Upper lobe of left lung (tissue), 6 donors: Measurements from ENCODE around the gene STIP1. TPM values are rescaled to one million over a fixed set of nuclear protein-coding genes. Genes with fewer than 3 reads are reported as not detected.

Experiments used
- ATAC-seq, 2 donors: fragments of 200-7000 bp; cut with Tn5 transposase; one replicate each; pipeline ENCODE4 v1.9.1; 2022; ENCODE audit warnings: mild to moderate bottlenecking in 2 of 2, moderate library complexity in 2 of 2; ENCODE audit not compliant: low FRiP score in 2 of 2
- DNase-seq, 2 donors: peaks; one replicate each; pipeline ENCODE4 v3.0.0-alpha.2; 2019 to 2020
- H3K27ac ChIP-seq, 4 donors: fragments of 200-600 bp; sonication (generic); one replicate each; pipeline ENCODE4 v1.5.1; 2016 to 2019
- H3K27me3 ChIP-seq, 4 donors: fragments of 200-600 bp; sonication (generic); one replicate each; pipeline ENCODE4 v1.5.1; 2017 to 2019
- H3K36me3 ChIP-seq, 4 donors: fragments of 200-600 bp; sonication (generic); one replicate each; pipeline ENCODE4 v1.5.1; 2016 to 2019
- H3K4me1 ChIP-seq, 4 donors: fragments of 200-600 bp; sonication (generic); one replicate each; pipeline ENCODE4 v1.5.1; 2018 to 2019
- H3K4me3 ChIP-seq, 4 donors: fragments of 200-600 bp; sonication (generic); one replicate each; pipeline ENCODE4 v1.5.1; 2017 to 2019; ENCODE audit warnings: mild to moderate bottlenecking in 2 of 4, moderate library complexity in 1 of 4
- H3K9me3 ChIP-seq, 4 donors: fragments of 200-600 bp; sonication (generic); one replicate each; pipeline ENCODE4 v1.5.1; 2018 to 2019
- EP300 ChIP-seq, 4 donors: sonication (generic); formaldehyde crosslinking; IDR thresholded peaks; one replicate each; pipeline ENCODE4 v1.5.1; 2017; ENCODE audit warnings: antibody characterized with exemption in 4 of 4, control low read depth in 2 of 4
- POLR2A ChIP-seq, 4 donors: fragments of 450-650 bp; IDR thresholded peaks; one replicate each; pipeline ENCODE4 v1.5.1; 2016 to 2017; ENCODE audit warnings: antibody characterized with exemption in 4 of 4, mild to moderate bottlenecking in 2 of 4
- POLR2AphosphoS5 ChIP-seq, 2 donors: sonication (generic); formaldehyde crosslinking; IDR thresholded peaks; one replicate each; pipeline ENCODE4 v1.5.1; 2017; ENCODE audit warnings: antibody characterized with exemption in 2 of 2
- WGBS, 2 donors: methylation state at CpG; one replicate each; pipeline ENCODE4 v1.1.5; 2017 to 2018; 5-methylcytosine and 5-hydroxymethylcytosine counted together
- total RNA-seq, 6 donors: library from RNA; depleted of rRNA in 4 of 6; stranded (reverse); fragments of >200 nt in 4 of 6; gene quantifications; one replicate each; pipeline versions ENCODE4 v1.1.0 to v1.2.1, GENCODE V29; 2016 to 2021
- TF ChIP-seq, protein P1 (sequence below), 6 experiments: fragments of 450-650 bp in 4 of 6; fragments of 200-600 bp in 2 of 6; sonication (generic) in 2 of 6; IDR thresholded peaks; one replicate each; pipeline ENCODE4 v1.5.1; 2016 to 2019; ENCODE audit warnings: antibody characterized with exemption in 6 of 6
- donor health status: DM: no; HTN: no; CAD: no; lungs with moderate emphysema.
- donor health status: DM: no; HTN: yes; CAD: no; lungs with severe emphysema.

STIP1 gene
- total RNA-seq, 6 donors from 2014 or later = 37.8 to 132 (median 82.6) TPM

DNA sequence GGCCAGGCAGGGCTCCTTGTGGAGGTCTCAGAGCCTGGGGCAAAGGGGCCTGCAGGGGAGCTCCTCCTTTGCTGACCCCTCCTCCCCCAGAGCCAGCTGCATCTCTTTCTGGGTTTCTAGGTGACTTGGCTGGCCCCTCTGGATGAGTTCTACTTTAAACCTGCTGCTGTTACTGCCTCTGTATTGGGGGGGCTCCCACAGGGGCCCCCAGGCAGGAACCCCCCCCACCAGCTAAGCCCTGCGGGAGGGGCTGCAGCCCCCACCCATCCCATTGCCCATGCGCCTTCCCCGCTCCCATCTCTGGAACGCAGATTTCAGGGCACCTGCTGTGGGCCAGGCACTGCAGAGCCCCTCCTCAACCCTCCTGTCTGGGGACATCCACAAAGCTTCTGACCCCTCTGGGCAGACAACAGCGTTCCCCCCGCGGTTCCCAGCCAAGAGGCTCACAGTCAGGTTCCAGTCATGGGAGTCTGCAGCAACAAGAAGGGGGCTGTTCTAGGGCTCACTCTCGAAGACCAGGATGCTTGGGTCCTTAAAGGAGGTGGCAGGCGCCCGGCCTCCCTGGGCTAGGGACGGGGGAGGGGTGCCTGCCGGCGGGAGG lies 64.5 kb downstream of the STIP1 start:
- Histone ChIP-seq H3K36me3 (peaks cover 0 to 15% (median 14%) of the 10 kb centered on the region in 4 donors), H3K4me1 (peaks cover 32 to 55% (median 42%) of the 10 kb centered on the region in 4 donors), H3K9me3 (no peaks in the 10 kb centered on the region), H3K27me3 (no peaks in the 10 kb centered on the region), H3K27ac (peak overlapping the region in 1 of 4 donors; percentile 81), H3K4me3 (peak overlapping the region in 3 of 4 donors; percentile 56 to 96 (median 90))
- ATAC-seq (no peak), DNase-seq (peak in 1 of 2 donors; percentile 46)
- TF ChIP-seq POLR2AphosphoS5 (IDR thresholded peaks at IDR 0.05) (no peak), POLR2A (IDR thresholded peaks at IDR 0.05) (no peak), EP300 (IDR thresholded peaks at IDR 0.05) (no peak)
- TF ChIP-seq, protein P1, sequence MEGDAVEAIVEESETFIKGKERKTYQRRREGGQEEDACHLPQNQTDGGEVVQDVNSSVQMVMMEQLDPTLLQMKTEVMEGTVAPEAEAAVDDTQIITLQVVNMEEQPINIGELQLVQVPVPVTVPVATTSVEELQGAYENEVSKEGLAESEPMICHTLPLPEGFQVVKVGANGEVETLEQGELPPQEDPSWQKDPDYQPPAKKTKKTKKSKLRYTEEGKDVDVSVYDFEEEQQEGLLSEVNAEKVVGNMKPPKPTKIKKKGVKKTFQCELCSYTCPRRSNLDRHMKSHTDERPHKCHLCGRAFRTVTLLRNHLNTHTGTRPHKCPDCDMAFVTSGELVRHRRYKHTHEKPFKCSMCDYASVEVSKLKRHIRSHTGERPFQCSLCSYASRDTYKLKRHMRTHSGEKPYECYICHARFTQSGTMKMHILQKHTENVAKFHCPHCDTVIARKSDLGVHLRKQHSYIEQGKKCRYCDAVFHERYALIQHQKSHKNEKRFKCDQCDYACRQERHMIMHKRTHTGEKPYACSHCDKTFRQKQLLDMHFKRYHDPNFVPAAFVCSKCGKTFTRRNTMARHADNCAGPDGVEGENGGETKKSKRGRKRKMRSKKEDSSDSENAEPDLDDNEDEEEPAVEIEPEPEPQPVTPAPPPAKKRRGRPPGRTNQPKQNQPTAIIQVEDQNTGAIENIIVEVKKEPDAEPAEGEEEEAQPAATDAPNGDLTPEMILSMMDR (IDR thresholded peaks at IDR 0.05) = no peak
- 0 to 26% methylated on average over 1 to 13 of the region's 13 CpGs for WGBS, 2 donors

DNA sequence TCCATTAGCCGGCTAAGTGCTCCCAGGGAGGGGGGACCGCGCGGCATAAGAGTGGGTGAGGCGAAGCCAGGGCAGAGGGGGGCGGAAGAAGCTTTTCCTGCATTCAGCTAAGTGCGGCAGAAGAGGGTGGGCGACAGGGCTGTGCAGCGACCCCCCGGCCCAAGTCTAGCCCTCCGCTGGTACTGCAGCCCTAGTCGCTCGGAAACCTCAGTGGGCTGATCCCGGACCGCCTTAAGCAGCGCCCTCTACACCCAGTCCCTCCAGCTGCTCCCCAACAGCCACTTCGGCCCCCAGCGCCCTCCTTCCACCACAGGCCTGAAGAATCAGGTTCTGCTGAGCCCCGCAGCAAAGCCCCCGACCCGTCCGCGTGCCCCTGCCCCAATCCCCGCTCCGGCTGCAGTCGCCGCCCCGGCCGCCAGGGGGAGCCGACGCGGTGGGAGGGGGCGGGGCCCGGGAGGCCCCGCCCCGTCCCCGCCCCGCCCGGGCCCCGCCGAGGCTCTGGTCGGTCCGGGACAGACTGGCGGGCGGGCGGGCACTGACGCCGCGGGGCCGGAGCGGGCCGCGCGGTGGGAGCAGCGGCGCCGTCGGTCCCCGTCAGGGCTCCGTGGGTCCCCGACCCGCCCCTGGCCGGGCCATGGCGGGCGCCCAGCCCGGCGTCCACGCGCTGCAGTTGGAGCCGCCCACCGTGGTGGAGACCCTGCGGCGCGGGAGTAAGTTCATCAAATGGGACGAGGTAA lies 65.2 kb downstream of the STIP1 start, which contains the start of gene PLCB3:
PLCB3 (plus strand) TSS at position 515 of the 737 bp plus-strand sequence; CDS start at position 635, 120 bp downstream.
- no peaks in the 10 kb centered on the region for H3K27me3 ChIP-seq
- peak within 1 kb of the TSS; percentile 59 to 82 (median 80) for H3K27ac ChIP-seq
- H3K9me3 ChIP-seq = no peaks in the 10 kb centered on the region
- TF ChIP-seq POLR2A (IDR thresholded peaks at IDR 0.05) (peak in 2 of 4 donors; percentile 76 to 77), EP300 (IDR thresholded peaks at IDR 0.05) (no peak), POLR2AphosphoS5 (IDR thresholded peaks at IDR 0.05) (peak in 1 of 2 donors; percentile 53)
- TF ChIP-seq, protein P1 (IDR thresholded peaks at IDR 0.05) = peak; percentile 93 to 99 (median 94)
- ATAC-seq (peak; percentile 71 to 82), DNase-seq (peak; percentile 67 to 95)
- peak within 1 kb of the TSS; percentile 56 to 96 (median 87) for H3K4me3 ChIP-seq
- peaks cover under 1 to 21% (median 20%) of the 10 kb centered on the region in 4 donors for H3K36me3 ChIP-seq
- 1% methylated on average over 47 of the region's 75 CpGs; no CpG with 5 or more reads in 1 of the 2 donors for WGBS, 2 donors
- H3K4me1 ChIP-seq = peaks cover 26 to 49% (median 35%) of the 10 kb centered on the region in 4 donors

DNA sequence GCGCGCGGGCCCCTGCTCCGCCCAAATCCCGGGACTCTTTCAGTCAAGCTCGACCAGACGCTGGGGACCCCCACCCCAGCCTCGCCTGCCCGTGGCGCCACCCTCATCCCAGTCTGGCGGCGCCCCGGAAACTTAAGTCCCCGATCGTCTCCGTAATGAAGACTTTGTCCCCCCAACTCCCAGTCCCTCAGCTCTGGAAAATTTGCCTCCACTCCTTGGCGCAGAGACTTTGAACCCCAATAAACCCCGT lies 65.7 kb downstream of the STIP1 start:
- no peak for ATAC-seq

DNA sequence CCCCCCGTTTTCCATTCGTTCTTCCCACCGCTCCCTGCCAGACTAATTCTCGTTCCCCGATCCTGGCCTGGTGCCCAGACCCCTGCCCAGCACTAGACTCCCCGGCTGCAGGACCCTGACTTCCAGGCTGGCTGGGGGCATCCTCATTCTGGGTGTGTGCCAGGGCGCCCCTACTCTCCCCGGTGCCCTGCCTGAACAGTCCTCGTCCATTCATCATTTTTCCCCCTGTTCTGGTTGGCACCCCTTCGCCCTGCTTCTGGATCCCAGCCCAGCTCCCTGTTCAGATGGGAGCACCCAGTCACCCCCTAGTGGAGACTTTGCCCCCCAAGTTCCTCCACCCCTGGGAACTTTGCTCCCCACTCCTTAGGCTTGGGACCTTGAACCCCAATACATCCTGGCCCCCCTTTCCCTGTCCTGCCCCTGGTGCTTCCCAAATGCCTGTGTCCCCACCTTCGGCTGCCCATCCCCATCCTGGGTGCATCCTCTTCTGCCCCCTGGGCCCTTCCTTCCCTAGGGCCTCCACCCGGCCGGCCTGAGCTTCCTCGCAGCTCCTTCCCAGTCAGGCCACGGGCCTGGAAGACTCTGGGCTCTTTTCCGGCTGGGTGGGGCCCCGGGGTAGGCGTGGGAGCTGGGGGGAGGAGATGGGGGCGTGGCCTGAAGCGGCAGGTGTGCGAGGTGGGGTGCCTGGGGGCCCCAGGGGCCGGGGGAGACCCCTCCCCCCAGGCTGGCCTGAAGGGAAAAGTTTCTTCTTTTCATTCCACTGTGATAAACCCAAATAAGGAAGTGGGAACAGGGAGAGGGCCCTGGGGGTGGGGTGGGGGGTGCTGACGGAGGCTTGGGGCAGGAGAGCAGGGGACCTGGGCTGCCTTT lies 66.3 kb downstream of the STIP1 start:
- DNase-seq (peak; percentile 70 to 87), ATAC-seq (peak; percentile 9 to 49)
- Histone ChIP-seq H3K4me3 (peak overlapping the region; percentile 56 to 96 (median 87)), H3K9me3 (no peaks in the 10 kb centered on the region), H3K36me3 (peaks cover 5 to 30% (median 29%) of the 10 kb centered on the region in 4 donors), H3K27me3 (no peaks in the 10 kb centered on the region), H3K4me1 (peaks cover 26 to 44% (median 35%) of the 10 kb centered on the region in 4 donors), H3K27ac (peak overlapping the region; percentile 59 to 82 (median 80))
- 2 to 4% methylated on average over 21 to 23 of the region's 23 CpGs for WGBS, 2 donors
- peak in 1 of 4 donors; percentile 28 for TF ChIP-seq POLR2A (IDR thresholded peaks at IDR 0.05)
- TF ChIP-seq POLR2AphosphoS5 (IDR thresholded peaks at IDR 0.05) = peak in 1 of 2 donors; percentile 23
- no peak for TF ChIP-seq EP300 (IDR thresholded peaks at IDR 0.05)
- TF ChIP-seq, protein P1 (IDR thresholded peaks at IDR 0.05) = peak in 5 of 6 experiments; percentile 23 to 47 (median 34)

More for the DNA sequence above, 65.7 kb downstream of the STIP1 start:
- H3K27me3 ChIP-seq = no peaks in the 10 kb centered on the region
- 1 to 3% methylated on average over 13 to 15 of the region's 18 CpGs for WGBS, 2 donors
- peak overlapping the region; percentile 56 to 96 (median 87) for H3K4me3 ChIP-seq
- peaks cover 26 to 48% (median 35%) of the 10 kb centered on the region in 4 donors for H3K4me1 ChIP-seq
- H3K9me3 ChIP-seq = no peaks in the 10 kb centered on the region
- peaks cover 5 to 26% (median 25%) of the 10 kb centered on the region in 4 donors for H3K36me3 ChIP-seq
- H3K27ac ChIP-seq = peak overlapping the region; percentile 59 to 82 (median 80)
- TF ChIP-seq POLR2AphosphoS5 (IDR thresholded peaks at IDR 0.05) (no peak), POLR2A (IDR thresholded peaks at IDR 0.05) (no peak), EP300 (IDR thresholded peaks at IDR 0.05) (no peak)
- TF ChIP-seq, protein P1 (IDR thresholded peaks at IDR 0.05) = no peak
- no peak for DNase-seq
